ENCODE data around the gene KMT2C. TPM values are rescaled to one million over a fixed set of nuclear protein-coding genes. Genes with fewer than 3 reads are reported as not detected.

The KMT2C gene
- total and polyA plus RNA-seq, 7 donors, result 5.8 to 82.3 (median 45.7) TPM

DNA sequence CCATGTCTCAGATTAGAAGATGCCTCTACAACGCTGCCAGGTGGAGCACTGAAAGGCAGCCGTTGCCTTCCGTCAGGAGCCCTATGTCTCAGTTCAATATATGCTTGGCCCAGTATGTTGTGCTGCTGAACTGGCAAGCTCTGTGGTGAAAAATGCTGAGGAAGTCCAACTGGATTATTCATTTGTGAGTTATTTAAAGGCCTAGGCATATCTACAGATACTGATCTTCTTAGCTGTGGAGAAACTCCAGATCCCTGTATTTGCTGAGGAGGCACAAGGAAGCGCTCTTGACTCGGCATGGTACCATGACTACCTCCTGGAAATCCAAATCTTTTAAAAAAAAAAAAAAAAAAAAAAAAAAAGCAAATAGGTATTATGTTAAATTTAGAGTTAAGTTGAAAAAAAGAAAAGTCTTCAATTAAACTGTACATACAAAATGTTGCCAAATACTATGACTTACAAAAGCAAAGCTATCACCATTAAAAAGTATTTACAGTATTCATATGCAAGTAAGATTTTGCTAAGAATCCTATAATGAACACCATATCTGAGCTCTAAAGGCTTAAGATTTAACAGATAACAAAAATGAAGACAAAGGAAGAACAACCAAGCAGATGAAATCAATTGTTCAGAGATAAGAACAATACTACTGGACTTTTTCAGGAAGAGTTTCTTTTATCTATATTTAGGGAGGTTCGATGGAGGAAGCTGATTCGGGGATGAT, 258.0 kb downstream of the KMT2C start:
- Histone ChIP-seq H3K27me3 (ENCODE audit: insufficient read depth in 3 of 3, low read length in 2 of 3) (no peaks in the 10 kb centered on the region), H3K9me3 (no peaks in the 10 kb centered on the region), H3K27ac (no peak overlapping the region), H3K4me1 (no peaks in the 10 kb centered on the region), H3K36me3 (ENCODE audit: insufficient read depth in 1 of 2, low read depth in 1 of 2) (peaks cover 5 to 100% of the 10 kb centered on the region in 2 donors), H3K4me3 (no peak overlapping the region)
- TF ChIP-seq, protein P1, sequence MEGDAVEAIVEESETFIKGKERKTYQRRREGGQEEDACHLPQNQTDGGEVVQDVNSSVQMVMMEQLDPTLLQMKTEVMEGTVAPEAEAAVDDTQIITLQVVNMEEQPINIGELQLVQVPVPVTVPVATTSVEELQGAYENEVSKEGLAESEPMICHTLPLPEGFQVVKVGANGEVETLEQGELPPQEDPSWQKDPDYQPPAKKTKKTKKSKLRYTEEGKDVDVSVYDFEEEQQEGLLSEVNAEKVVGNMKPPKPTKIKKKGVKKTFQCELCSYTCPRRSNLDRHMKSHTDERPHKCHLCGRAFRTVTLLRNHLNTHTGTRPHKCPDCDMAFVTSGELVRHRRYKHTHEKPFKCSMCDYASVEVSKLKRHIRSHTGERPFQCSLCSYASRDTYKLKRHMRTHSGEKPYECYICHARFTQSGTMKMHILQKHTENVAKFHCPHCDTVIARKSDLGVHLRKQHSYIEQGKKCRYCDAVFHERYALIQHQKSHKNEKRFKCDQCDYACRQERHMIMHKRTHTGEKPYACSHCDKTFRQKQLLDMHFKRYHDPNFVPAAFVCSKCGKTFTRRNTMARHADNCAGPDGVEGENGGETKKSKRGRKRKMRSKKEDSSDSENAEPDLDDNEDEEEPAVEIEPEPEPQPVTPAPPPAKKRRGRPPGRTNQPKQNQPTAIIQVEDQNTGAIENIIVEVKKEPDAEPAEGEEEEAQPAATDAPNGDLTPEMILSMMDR (IDR thresholded peaks at IDR 0.05), result no peak
- ATAC-seq, result peak in 2 of 4 donors; percentile 38 to 45
- intact Hi-C loops (cut with DNase I), result loop anchor here in 1 of 2 donors (5.0 kb wide), 1 partner anchor 46 kb away; no protein-coding TSS in a partner anchor
- 82 to 89% (median 87%) methylated on average over 7 of the region's 7 CpGs for WGBS, 3 donors
- no peak for DNase-seq

DNA sequence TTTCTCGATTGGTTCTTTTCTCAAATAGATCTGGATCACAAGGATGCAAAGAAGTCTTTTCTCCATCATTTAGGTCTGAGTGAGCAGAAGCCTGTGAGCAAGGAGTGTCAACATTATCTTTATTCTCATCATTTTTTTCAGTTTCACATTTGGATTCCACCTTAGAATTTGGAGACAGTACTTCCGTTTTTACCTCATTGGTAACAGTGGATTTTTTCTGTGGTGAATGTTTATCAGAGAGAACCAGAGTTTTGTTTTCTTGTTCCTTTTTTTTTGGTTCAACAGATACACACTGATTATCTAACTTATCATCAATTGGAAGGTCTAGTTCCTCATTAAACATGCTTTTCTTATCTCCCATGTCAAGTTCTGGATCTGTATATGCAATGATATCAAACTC, 259.0 kb downstream of the KMT2C start:
- TF ChIP-seq, protein P1 (IDR thresholded peaks at IDR 0.05), result no peak
- intact Hi-C loops (cut with DNase I), result loop anchor here in 1 of 2 donors (5.0 kb wide), 1 partner anchor 44 kb away; no protein-coding TSS in a partner anchor
- Histone ChIP-seq H3K27me3 (ENCODE audit: insufficient read depth in 3 of 3, low read length in 2 of 3) (no peaks in the 10 kb centered on the region), H3K27ac (no peak overlapping the region), H3K36me3 (ENCODE audit: insufficient read depth in 1 of 2, low read depth in 1 of 2) (peaks cover 5 to 100% of the 10 kb centered on the region in 2 donors), H3K4me1 (no peaks in the 10 kb centered on the region), H3K4me3 (no peak overlapping the region), H3K9me3 (no peaks in the 10 kb centered on the region)
- DNase-seq (no peak), ATAC-seq (no peak)
- 91 to 93% (median 92%) methylated on average over 2 of the region's 2 CpGs for WGBS, 3 donors

DNA sequence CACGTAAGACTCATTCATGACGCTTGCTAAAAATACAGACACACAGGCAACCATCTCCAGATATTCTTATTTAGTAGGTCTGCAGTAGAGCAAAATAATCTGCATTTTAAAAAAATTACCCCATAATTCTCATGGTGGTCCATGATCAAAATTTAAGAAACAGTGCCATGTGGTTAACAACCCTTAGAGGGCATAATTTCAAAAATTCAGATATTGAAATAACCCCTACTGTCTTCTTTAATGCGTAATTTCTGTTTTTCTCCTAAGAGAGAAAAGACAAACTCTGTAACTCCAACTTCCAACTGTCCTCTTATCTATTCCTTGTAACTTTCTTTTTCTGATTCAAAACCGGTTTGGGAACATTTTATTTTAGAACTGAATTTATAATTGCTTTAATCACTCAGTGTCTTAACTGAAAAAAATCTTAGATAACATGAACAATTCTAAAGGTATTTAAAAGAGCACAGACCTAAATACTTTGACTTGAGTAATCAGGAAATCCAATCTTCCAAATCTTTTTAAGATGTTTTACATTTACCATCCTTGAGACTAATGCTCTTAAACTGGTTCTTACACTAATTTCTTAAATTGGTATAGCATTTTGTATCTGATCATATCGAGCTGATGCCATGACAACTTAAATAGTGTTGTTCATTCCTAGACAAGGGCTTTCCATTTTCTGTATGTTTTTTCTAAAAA, 262.3 kb downstream of the KMT2C start:
- no peak for DNase-seq
- Histone ChIP-seq H3K4me1 (no peaks in the 10 kb centered on the region), H3K27me3 (ENCODE audit: insufficient read depth in 3 of 3, low read length in 2 of 3) (no peaks in the 10 kb centered on the region), H3K4me3 (no peak overlapping the region), H3K36me3 (ENCODE audit: insufficient read depth in 1 of 2, low read depth in 1 of 2) (peaks cover 0 to 100% of the 10 kb centered on the region in 2 donors), H3K27ac (no peak overlapping the region), H3K9me3 (no peaks in the 10 kb centered on the region)
- TF ChIP-seq, protein P1 (IDR thresholded peaks at IDR 0.05), result no peak
- 94 to 97% (median 95%) methylated on average over 5 of the region's 5 CpGs for WGBS, 3 donors
- ATAC-seq, result no peak
- intact Hi-C loops (cut with DNase I), result no loop called here

DNA sequence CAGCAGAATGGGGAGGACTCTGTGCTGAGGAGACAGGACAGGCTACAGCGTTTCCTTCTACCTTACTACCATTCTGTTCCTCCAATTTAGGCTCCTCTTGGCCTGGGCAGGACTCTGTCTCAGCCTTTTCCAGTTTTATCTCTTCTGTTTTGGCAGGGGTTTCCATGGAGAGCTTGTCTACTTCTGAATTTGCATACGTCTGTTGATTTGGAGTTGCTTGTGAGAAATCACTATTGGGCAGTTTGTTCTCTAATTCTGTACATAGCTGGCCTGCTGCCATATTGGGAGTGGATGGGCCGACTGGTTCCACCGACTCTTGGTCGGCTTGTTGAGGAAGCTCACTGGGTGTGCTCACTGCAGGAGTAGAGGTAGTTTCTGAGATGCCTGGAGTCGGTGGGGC, 273.5 kb downstream of the KMT2C start:
- peaks cover 14 to 97% of the 10 kb centered on the region in 2 donors for H3K36me3 ChIP-seq (ENCODE audit: insufficient read depth in 1 of 2, low read depth in 1 of 2)
- H3K27ac ChIP-seq, result no peak overlapping the region
- TF ChIP-seq, protein P1 (IDR thresholded peaks at IDR 0.05), result no peak
- WGBS, 3 donors, result 83 to 96% (median 88%) methylated on average over 6 of the region's 6 CpGs
- ATAC-seq (no peak), DNase-seq (no peak)
- intact Hi-C loops (cut with DNase I), result no loop called here
- H3K4me3 ChIP-seq, result no peak overlapping the region
- no peaks in the 10 kb centered on the region for H3K9me3 ChIP-seq
- H3K27me3 ChIP-seq (ENCODE audit: insufficient read depth in 3 of 3, low read length in 2 of 3), result no peaks in the 10 kb centered on the region
- H3K4me1 ChIP-seq, result no peaks in the 10 kb centered on the region
